Astrocyte (in vitro differentiated cells and primary cell): ENCODE measurements around the gene POLR1D. TPM values are rescaled to one million over a fixed set of nuclear protein-coding genes. Genes with fewer than 3 reads are reported as not detected.

ENCODE experiments used
- DNase-seq: peaks from one replicate; pipeline ENCODE4 v3.0.0-alpha.2; 2010; ENCODE audit warnings: low read depth
- FAIRE-seq: peaks from 2 replicates; lab custom pipeline; 2011; peaks lifted over from hg19 to GRCh38; lab: Jason Lieb, UNC
- H2AFZ ChIP-seq: 2 replicates; pipeline ENCODE4 v1.6.0; 2012; ENCODE audit warnings: low read depth, low read length, inconsistent platforms
- H3K27ac ChIP-seq: 2 replicates; pipeline ENCODE4 v1.5.1; 2011; ENCODE audit warnings: low read depth, low read length, inconsistent platforms
- H3K27me3 ChIP-seq: 2 replicates; pipeline ENCODE4 v1.6.0; 2011; ENCODE audit warnings: low read length, inconsistent platforms; ENCODE audit not compliant: insufficient read depth
- H3K36me3 ChIP-seq: 2 replicates; pipeline ENCODE4 v1.5.1; 2011; ENCODE audit warnings: low read length, inconsistent platforms; ENCODE audit not compliant: insufficient read depth
- H3K4me1 ChIP-seq: 2 replicates; pipeline ENCODE4 v1.5.1; 2011; ENCODE audit warnings: low read length, inconsistent platforms; ENCODE audit not compliant: insufficient read depth
- H3K4me2 ChIP-seq: 2 replicates; pipeline ENCODE4 v1.6.0; 2012; ENCODE audit warnings: low read length, inconsistent platforms
- H3K4me3 ChIP-seq: 2 replicates; pipeline ENCODE4 v1.5.1; 2011; ENCODE audit warnings: low read depth, mild to moderate bottlenecking, low read length, inconsistent platforms; ENCODE audit not compliant: insufficient read depth
- H3K79me2 ChIP-seq: 2 replicates; pipeline ENCODE4 v1.6.0; 2012; ENCODE audit warnings: mild to moderate bottlenecking, low read length, inconsistent platforms; ENCODE audit not compliant: insufficient read depth
- H3K9ac ChIP-seq: 2 replicates; pipeline ENCODE4 v1.6.0; 2012; ENCODE audit warnings: mild to moderate bottlenecking, low read length, inconsistent platforms
- H3K9me3 ChIP-seq: 2 replicates; pipeline ENCODE4 v1.5.1; 2012; ENCODE audit warnings: low read depth, mild to moderate bottlenecking, low read length, inconsistent platforms; ENCODE audit not compliant: insufficient read depth
- H4K20me1 ChIP-seq: 2 replicates; pipeline ENCODE4 v1.6.0; 2012; ENCODE audit warnings: low read length, inconsistent platforms; ENCODE audit not compliant: insufficient read depth
- H3K27ac Mint-ChIP-seq: one replicate; pipeline ENCODE4 v1.8.0; 2021; ENCODE audit warnings: mild to moderate bottlenecking, mixed read lengths; ENCODE audit not compliant: unreplicated experiment
- H3K27me3 Mint-ChIP-seq: one replicate; pipeline ENCODE4 v1.8.0; 2021; ENCODE audit warnings: low read depth, mixed read lengths; ENCODE audit not compliant: unreplicated experiment
- H3K36me3 Mint-ChIP-seq: one replicate; pipeline ENCODE4 v1.8.0; 2021; ENCODE audit warnings: low read depth, mixed read lengths; ENCODE audit not compliant: unreplicated experiment
- H3K4me1 Mint-ChIP-seq: one replicate; pipeline ENCODE4 v1.8.0; 2021; ENCODE audit warnings: low read depth, mixed read lengths; ENCODE audit not compliant: unreplicated experiment
- H3K4me3 Mint-ChIP-seq: one replicate; pipeline ENCODE4 v1.8.0; 2021; ENCODE audit warnings: mild to moderate bottlenecking, moderate library complexity, mixed read lengths; ENCODE audit not compliant: unreplicated experiment
- H3K9me3 Mint-ChIP-seq: one replicate; pipeline ENCODE4 v1.8.0; 2021; ENCODE audit warnings: mild to moderate bottlenecking, mixed read lengths; ENCODE audit not compliant: unreplicated experiment
- EZH2 ChIP-seq: IDR thresholded peaks from 2 replicates; pipeline ENCODE4 v1.6.1; 2012; ENCODE audit warnings: mild to moderate bottlenecking, low read length, inconsistent platforms; ENCODE audit not compliant: insufficient read depth
- total RNA-seq: library from RNA; stranded (reverse); gene quantifications from 2 replicates; pipeline ENCODE4 v1.2.1, GENCODE V29; 2021
- TF ChIP-seq, protein P1 (sequence below): IDR thresholded peaks from 2 replicates; pipeline ENCODE4 v1.5.1; 2011; ENCODE audit warnings: low read depth, mild to moderate bottlenecking, inconsistent platforms, low read length, moderate library complexity; ENCODE audit not compliant: insufficient read depth

The POLR1D gene
- total RNA-seq, 1 donor from 2014 or later: 118 TPM

DNA sequence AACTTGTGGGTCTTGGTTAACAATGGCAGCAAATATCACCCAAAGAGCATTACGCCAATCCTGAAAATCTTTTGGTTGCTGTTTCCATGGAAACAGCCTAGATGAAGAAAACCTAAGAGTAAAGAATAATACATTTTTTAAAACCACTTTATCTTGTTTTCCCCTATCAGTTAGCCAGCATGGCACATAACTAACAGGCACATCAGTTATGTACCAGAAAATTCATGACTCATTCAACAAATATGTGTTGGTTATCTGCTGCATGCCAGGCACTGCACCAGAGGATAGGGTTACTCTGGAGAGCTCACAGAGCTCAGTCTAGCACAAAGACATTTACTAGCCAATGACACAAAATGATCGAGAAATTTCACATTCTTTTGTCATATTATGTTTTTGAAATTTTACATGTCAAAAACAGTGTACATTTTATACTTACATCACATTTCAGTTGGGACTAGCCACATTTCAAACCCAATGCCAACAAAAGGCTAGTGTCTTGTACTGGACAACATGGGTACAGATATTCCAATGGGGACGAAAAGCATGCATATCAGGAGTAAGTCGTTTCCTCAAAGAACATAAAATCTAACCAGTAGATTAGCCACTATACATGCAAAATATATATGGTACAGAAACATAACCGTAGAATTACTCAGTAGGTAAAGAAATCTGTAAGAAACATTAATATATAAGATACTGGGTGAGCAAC, 21.7 kb upstream of the POLR1D start:
- H3K9ac ChIP-seq: no peak overlapping the region
- H3K4me2 ChIP-seq: peak overlapping the region; percentile 14
- Mint-ChIP-seq H3K27ac (peak overlapping the region; percentile 64), H3K36me3 (no peaks in the 10 kb centered on the region), H3K4me3 (no peak overlapping the region), H3K9me3 (no peaks in the 10 kb centered on the region), H3K27me3 (no peaks in the 10 kb centered on the region), H3K4me1 (peaks cover 11% of the 10 kb centered on the region)
- no peaks in the 10 kb centered on the region for H3K27me3 ChIP-seq
- no peak overlapping the region for H3K27ac ChIP-seq
- no peak overlapping the region for H2AFZ ChIP-seq
- H3K4me3 ChIP-seq: no peak overlapping the region
- peaks cover 10% of the 10 kb centered on the region for H3K79me2 ChIP-seq
- FAIRE-seq (peak; percentile 78), DNase-seq (peak; percentile 81)
- H3K9me3 ChIP-seq: no peaks in the 10 kb centered on the region
- H4K20me1 ChIP-seq: peaks cover 7% of the 10 kb centered on the region
- TF ChIP-seq, protein P1, sequence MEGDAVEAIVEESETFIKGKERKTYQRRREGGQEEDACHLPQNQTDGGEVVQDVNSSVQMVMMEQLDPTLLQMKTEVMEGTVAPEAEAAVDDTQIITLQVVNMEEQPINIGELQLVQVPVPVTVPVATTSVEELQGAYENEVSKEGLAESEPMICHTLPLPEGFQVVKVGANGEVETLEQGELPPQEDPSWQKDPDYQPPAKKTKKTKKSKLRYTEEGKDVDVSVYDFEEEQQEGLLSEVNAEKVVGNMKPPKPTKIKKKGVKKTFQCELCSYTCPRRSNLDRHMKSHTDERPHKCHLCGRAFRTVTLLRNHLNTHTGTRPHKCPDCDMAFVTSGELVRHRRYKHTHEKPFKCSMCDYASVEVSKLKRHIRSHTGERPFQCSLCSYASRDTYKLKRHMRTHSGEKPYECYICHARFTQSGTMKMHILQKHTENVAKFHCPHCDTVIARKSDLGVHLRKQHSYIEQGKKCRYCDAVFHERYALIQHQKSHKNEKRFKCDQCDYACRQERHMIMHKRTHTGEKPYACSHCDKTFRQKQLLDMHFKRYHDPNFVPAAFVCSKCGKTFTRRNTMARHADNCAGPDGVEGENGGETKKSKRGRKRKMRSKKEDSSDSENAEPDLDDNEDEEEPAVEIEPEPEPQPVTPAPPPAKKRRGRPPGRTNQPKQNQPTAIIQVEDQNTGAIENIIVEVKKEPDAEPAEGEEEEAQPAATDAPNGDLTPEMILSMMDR: no peak
- TF ChIP-seq EZH2: no peak
- no peaks in the 10 kb centered on the region for H3K4me1 ChIP-seq
- H3K36me3 ChIP-seq: no peaks in the 10 kb centered on the region

DNA sequence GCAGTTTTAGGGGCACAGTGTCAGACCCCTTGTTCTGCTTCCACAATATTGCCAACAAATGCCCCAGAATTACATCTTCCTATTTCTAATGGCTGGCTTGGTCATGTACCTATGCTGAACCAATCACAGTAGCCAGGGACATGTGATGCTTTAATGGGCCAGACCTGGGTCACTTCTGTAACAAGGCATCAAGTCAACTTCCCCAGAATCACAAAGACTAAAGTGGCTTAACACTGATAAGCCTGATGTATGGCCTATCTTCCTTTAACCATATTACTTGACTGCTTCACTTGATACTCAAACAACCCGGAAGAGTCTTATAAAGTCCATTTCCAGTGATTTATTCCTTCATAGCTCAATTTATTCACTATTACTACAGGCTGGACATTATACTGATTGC, 21.0 kb upstream of the POLR1D start:
- Histone ChIP-seq H4K20me1 (peaks cover 7% of the 10 kb centered on the region), H3K4me2 (no peak overlapping the region), H3K9ac (no peak overlapping the region), H3K4me3 (no peak overlapping the region), H3K4me1 (no peaks in the 10 kb centered on the region), H3K27me3 (no peaks in the 10 kb centered on the region), H2AFZ (no peak overlapping the region), H3K79me2 (peaks cover 4% of the 10 kb centered on the region), H3K36me3 (no peaks in the 10 kb centered on the region), H3K9me3 (no peaks in the 10 kb centered on the region), H3K27ac (no peak overlapping the region)
- Mint-ChIP-seq H3K4me3 (no peak overlapping the region), H3K27me3 (no peaks in the 10 kb centered on the region), H3K4me1 (peaks cover 11% of the 10 kb centered on the region), H3K9me3 (no peaks in the 10 kb centered on the region), H3K36me3 (no peaks in the 10 kb centered on the region), H3K27ac (peak overlapping the region; percentile 20)
- DNase-seq (no peak), FAIRE-seq (no peak)
- TF ChIP-seq, protein P1: no peak
- TF ChIP-seq EZH2: no peak

- TF ChIP-seq EZH2: no peak
- TF ChIP-seq, protein P1: no peak
- Histone ChIP-seq H3K27me3 (no peaks in the 10 kb centered on the region), H3K9me3 (no peaks in the 10 kb centered on the region), H3K4me3 (no peak overlapping the region), H3K27ac (no peak overlapping the region), H3K9ac (no peak overlapping the region), H3K79me2 (peaks cover 4% of the 10 kb centered on the region), H4K20me1 (peaks cover 8% of the 10 kb centered on the region), H3K36me3 (no peaks in the 10 kb centered on the region), H3K4me2 (no peak overlapping the region), H3K4me1 (no peaks in the 10 kb centered on the region), H2AFZ (no peak overlapping the region)
- Mint-ChIP-seq H3K4me1 (peaks cover 11% of the 10 kb centered on the region), H3K4me3 (no peak overlapping the region), H3K27me3 (no peaks in the 10 kb centered on the region), H3K36me3 (no peaks in the 10 kb centered on the region), H3K27ac (no peak overlapping the region), H3K9me3 (no peaks in the 10 kb centered on the region)
- DNase-seq (no peak), FAIRE-seq (no peak)
Measured at GRCh38 chr13:27601208-27601607, 20.5 kb upstream of the POLR1D start.
